Parathyroid adenoma (tissue), 2 donors: Measurements from ENCODE around the gene NHSL1.

Experiments
- H2AFZ ChIP-seq: fragments of 300-600 bp; sonication (generic); one replicate; pipeline ENCODE4 v1.7.0; 2017; ENCODE audit warnings: antibody characterized with exemption, mild to moderate bottlenecking
- H3K27ac ChIP-seq: fragments of 300-600 bp; sonication (generic); one replicate; pipeline ENCODE4 v1.7.0; 2017
- H3K27me3 ChIP-seq: fragments of 300-600 bp; sonication (generic); one replicate; pipeline ENCODE4 v1.7.0; 2017; ENCODE audit warnings: low read length; ENCODE audit not compliant: control insufficient read depth, insufficient read depth
- H3K36me3 ChIP-seq: fragments of 300-600 bp; sonication (generic); one replicate; pipeline ENCODE4 v1.7.0; 2017; ENCODE audit warnings: low read length; ENCODE audit not compliant: control insufficient read depth, insufficient read depth
- H3K4me1 ChIP-seq: fragments of 300-600 bp; sonication (generic); one replicate; pipeline ENCODE4 v1.7.0; 2017; ENCODE audit warnings: control low read depth
- H3K4me2 ChIP-seq: fragments of 300-600 bp; sonication (generic); one replicate; pipeline ENCODE4 v1.7.0; 2017; ENCODE audit warnings: low read length
- H3K4me3 ChIP-seq: fragments of 300-600 bp; sonication (generic); one replicate; pipeline ENCODE4 v1.7.0; 2017; ENCODE audit warnings: low read depth, low read length
- H3K79me2 ChIP-seq: fragments of 300-600 bp; sonication (generic); one replicate; pipeline ENCODE4 v1.7.0; 2017; ENCODE audit warnings: control low read depth
- H3K9ac ChIP-seq: fragments of 300-600 bp; sonication (generic); one replicate; pipeline ENCODE4 v1.7.0; 2017; ENCODE audit warnings: mild to moderate bottlenecking
- H3K9me3 ChIP-seq: fragments of 300-600 bp; sonication (generic); one replicate; pipeline ENCODE4 v1.7.0; 2017; ENCODE audit warnings: low read length; ENCODE audit not compliant: control insufficient read depth
- CTCF ChIP-seq: fragments of 300-600 bp; sonication (generic); IDR thresholded peaks from one replicate; pipeline ENCODE4 v1.7.0; 2017; ENCODE audit warnings: antibody characterized with exemption, mild to moderate bottlenecking
- donor health status: primary hyperparathyroidism.

The NHSL1 gene

GRCh38 chr6:138518054-138518453 lies 18.8 kb upstream of the NHSL1 start:
- Histone ChIP-seq H3K36me3 (no peaks in the 10 kb centered on the region), H3K27ac (no peak overlapping the region), H3K4me1 (no peaks in the 10 kb centered on the region), H3K4me3 (no peak overlapping the region), H3K9me3 (no peaks in the 10 kb centered on the region), H3K4me2 (no peak overlapping the region), H3K9ac (no peak overlapping the region), H2AFZ (no peak overlapping the region), H3K27me3 (no peaks in the 10 kb centered on the region), H3K79me2 (no peaks in the 10 kb centered on the region)
- TF ChIP-seq CTCF: no peak

GRCh38 chr6:138517635-138518034 lies 18.3 kb upstream of the NHSL1 start:
- no peaks in the 10 kb centered on the region for H3K27me3 ChIP-seq
- peak; percentile 61 for TF ChIP-seq CTCF
- no peak overlapping the region for H2AFZ ChIP-seq
- H3K9ac ChIP-seq: no peak overlapping the region
- H3K36me3 ChIP-seq: no peaks in the 10 kb centered on the region
- H3K79me2 ChIP-seq: no peaks in the 10 kb centered on the region
- H3K4me3 ChIP-seq: no peak overlapping the region
- H3K4me1 ChIP-seq: no peaks in the 10 kb centered on the region
- no peak overlapping the region for H3K27ac ChIP-seq
- no peak overlapping the region for H3K4me2 ChIP-seq
- H3K9me3 ChIP-seq: no peaks in the 10 kb centered on the region

GRCh38 chr6:138515657-138516248 lies 16.5 kb upstream of the NHSL1 start:
- Histone ChIP-seq H3K36me3 (no peaks in the 10 kb centered on the region), H3K4me1 (no peaks in the 10 kb centered on the region), H3K9me3 (no peaks in the 10 kb centered on the region), H3K9ac (no peak overlapping the region), H2AFZ (no peak overlapping the region), H3K79me2 (no peaks in the 10 kb centered on the region), H3K4me3 (no peak overlapping the region), H3K4me2 (no peak overlapping the region), H3K27ac (no peak overlapping the region), H3K27me3 (no peaks in the 10 kb centered on the region)
- no peak for TF ChIP-seq CTCF

GRCh38 chr6:138514860-138515540 lies 15.7 kb upstream of the NHSL1 start:
- no peak for TF ChIP-seq CTCF
- no peak overlapping the region for H3K4me3 ChIP-seq
- H3K9ac ChIP-seq: no peak overlapping the region
- no peaks in the 10 kb centered on the region for H3K4me1 ChIP-seq
- no peaks in the 10 kb centered on the region for H3K9me3 ChIP-seq
- no peak overlapping the region for H3K4me2 ChIP-seq
- no peaks in the 10 kb centered on the region for H3K36me3 ChIP-seq
- no peaks in the 10 kb centered on the region for H3K27me3 ChIP-seq
- H2AFZ ChIP-seq: no peak overlapping the region
- no peak overlapping the region for H3K27ac ChIP-seq
- H3K79me2 ChIP-seq: no peaks in the 10 kb centered on the region

- Histone ChIP-seq H3K4me1 (peaks cover 6% of the 10 kb centered on the region), H3K79me2 (no peaks in the 10 kb centered on the region), H3K4me3 (no peak overlapping the region), H3K4me2 (no peak overlapping the region), H3K27me3 (no peaks in the 10 kb centered on the region), H3K9me3 (no peaks in the 10 kb centered on the region), H2AFZ (no peak overlapping the region), H3K27ac (no peak overlapping the region), H3K9ac (no peak overlapping the region), H3K36me3 (no peaks in the 10 kb centered on the region)
- no peak for TF ChIP-seq CTCF
Observed at GRCh38 chr6:138512609-138513008, 13.3 kb upstream of the NHSL1 start.
